Parathyroid adenoma (tissue), 2 donors: Measurements from ENCODE around the gene ATF6.

Source experiments
- H2AFZ ChIP-seq: fragments of 300-600 bp; sonication (generic); one replicate; pipeline ENCODE4 v1.7.0; 2017; ENCODE audit warnings: antibody characterized with exemption, mild to moderate bottlenecking
- H3K27ac ChIP-seq: fragments of 300-600 bp; sonication (generic); one replicate; pipeline ENCODE4 v1.7.0; 2017
- H3K27me3 ChIP-seq: fragments of 300-600 bp; sonication (generic); one replicate; pipeline ENCODE4 v1.7.0; 2017; ENCODE audit warnings: low read length; ENCODE audit not compliant: control insufficient read depth, insufficient read depth
- H3K36me3 ChIP-seq: fragments of 300-600 bp; sonication (generic); one replicate; pipeline ENCODE4 v1.7.0; 2017; ENCODE audit warnings: low read length; ENCODE audit not compliant: control insufficient read depth, insufficient read depth
- H3K4me1 ChIP-seq: fragments of 300-600 bp; sonication (generic); one replicate; pipeline ENCODE4 v1.7.0; 2017; ENCODE audit warnings: control low read depth
- H3K4me2 ChIP-seq: fragments of 300-600 bp; sonication (generic); one replicate; pipeline ENCODE4 v1.7.0; 2017; ENCODE audit warnings: low read length
- H3K4me3 ChIP-seq: fragments of 300-600 bp; sonication (generic); one replicate; pipeline ENCODE4 v1.7.0; 2017; ENCODE audit warnings: low read depth, low read length
- H3K79me2 ChIP-seq: fragments of 300-600 bp; sonication (generic); one replicate; pipeline ENCODE4 v1.7.0; 2017; ENCODE audit warnings: control low read depth
- H3K9ac ChIP-seq: fragments of 300-600 bp; sonication (generic); one replicate; pipeline ENCODE4 v1.7.0; 2017; ENCODE audit warnings: mild to moderate bottlenecking
- H3K9me3 ChIP-seq: fragments of 300-600 bp; sonication (generic); one replicate; pipeline ENCODE4 v1.7.0; 2017; ENCODE audit warnings: low read length; ENCODE audit not compliant: control insufficient read depth
- TF ChIP-seq, protein P1 (sequence below): fragments of 300-600 bp; sonication (generic); IDR thresholded peaks from one replicate; pipeline ENCODE4 v1.7.0; 2017; ENCODE audit warnings: antibody characterized with exemption, mild to moderate bottlenecking
- donor health status: primary hyperparathyroidism.

ATF6 gene

DNA sequence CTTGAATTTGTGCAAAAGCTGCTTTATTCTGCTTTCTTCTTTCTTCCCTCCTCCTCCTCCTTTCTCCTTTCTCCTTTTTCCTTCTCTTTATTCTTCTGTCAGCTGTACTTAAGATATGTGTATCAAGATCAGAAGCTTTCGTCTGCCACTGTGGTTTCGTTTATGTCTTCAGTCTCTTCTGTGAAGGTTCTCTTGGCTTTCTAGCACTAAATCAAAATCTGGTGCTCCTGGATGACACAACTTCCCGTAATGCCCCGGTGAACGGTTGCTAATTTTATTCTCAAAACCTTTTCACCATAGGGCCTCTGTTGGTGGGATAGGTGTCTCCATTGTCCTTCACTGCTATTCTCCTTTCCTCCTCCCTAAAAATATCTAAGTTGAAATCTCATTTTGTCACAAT is 5.0 kb downstream of the ATF6 start:
- H3K4me1 ChIP-seq = peaks cover 3% of the 10 kb centered on the region
- no peaks in the 10 kb centered on the region for H3K36me3 ChIP-seq
- no peak overlapping the region for H3K9ac ChIP-seq
- H3K27me3 ChIP-seq = no peaks in the 10 kb centered on the region
- peaks cover 9% of the 10 kb centered on the region for H3K79me2 ChIP-seq
- no peak overlapping the region for H2AFZ ChIP-seq
- no peak overlapping the region for H3K4me2 ChIP-seq
- H3K9me3 ChIP-seq = no peaks in the 10 kb centered on the region
- H3K4me3 ChIP-seq = no peak overlapping the region
- TF ChIP-seq, protein P1, sequence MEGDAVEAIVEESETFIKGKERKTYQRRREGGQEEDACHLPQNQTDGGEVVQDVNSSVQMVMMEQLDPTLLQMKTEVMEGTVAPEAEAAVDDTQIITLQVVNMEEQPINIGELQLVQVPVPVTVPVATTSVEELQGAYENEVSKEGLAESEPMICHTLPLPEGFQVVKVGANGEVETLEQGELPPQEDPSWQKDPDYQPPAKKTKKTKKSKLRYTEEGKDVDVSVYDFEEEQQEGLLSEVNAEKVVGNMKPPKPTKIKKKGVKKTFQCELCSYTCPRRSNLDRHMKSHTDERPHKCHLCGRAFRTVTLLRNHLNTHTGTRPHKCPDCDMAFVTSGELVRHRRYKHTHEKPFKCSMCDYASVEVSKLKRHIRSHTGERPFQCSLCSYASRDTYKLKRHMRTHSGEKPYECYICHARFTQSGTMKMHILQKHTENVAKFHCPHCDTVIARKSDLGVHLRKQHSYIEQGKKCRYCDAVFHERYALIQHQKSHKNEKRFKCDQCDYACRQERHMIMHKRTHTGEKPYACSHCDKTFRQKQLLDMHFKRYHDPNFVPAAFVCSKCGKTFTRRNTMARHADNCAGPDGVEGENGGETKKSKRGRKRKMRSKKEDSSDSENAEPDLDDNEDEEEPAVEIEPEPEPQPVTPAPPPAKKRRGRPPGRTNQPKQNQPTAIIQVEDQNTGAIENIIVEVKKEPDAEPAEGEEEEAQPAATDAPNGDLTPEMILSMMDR = no peak
- no peak overlapping the region for H3K27ac ChIP-seq

DNA sequence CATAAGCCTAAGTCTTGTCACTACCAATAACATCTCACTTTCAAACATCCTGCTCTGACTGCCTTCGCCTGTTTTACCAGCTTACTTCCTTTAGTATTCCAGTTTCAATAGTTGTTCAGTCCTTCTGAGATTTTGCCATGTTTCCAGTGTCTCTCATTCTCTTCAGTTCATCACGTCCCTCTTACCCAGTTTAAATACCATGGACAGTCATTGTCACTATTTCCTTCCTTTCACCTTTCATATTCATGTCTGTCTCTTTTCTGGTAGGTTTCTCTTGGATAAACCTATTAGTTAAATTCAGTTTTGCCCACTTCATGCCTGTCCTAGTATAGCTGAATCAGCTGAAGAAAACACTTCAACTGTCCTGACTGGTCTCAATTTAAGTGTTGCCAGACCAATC is 5.9 kb downstream of the ATF6 start:
- peaks cover 3% of the 10 kb centered on the region for H3K4me1 ChIP-seq
- no peak overlapping the region for H3K4me2 ChIP-seq
- no peak overlapping the region for H3K9ac ChIP-seq
- no peak overlapping the region for H3K27ac ChIP-seq
- H3K9me3 ChIP-seq = no peaks in the 10 kb centered on the region
- H3K4me3 ChIP-seq = no peak overlapping the region
- no peaks in the 10 kb centered on the region for H3K36me3 ChIP-seq
- TF ChIP-seq, protein P1 = no peak
- H3K79me2 ChIP-seq = peaks cover 7% of the 10 kb centered on the region
- H3K27me3 ChIP-seq = no peaks in the 10 kb centered on the region
- H2AFZ ChIP-seq = no peak overlapping the region

DNA sequence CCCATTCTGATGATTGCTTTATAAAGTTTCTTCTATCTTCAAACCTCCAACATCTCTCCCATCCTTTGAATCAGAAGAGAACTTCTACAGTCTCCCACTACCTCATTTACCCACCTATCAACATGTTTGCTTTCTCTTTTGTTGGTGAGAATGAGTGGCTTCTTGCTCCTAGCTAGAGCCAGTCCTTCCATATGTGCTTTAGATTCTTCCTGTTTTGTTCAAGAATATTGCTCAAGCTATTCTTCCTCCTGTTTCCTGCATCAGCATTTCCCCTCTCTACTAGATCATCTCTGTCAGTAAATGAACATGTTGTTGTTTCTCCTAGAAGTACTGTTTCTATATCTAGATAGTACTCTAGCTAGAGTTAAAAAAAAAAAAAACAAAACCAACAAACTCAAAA is 6.3 kb downstream of the ATF6 start:
- H3K9ac ChIP-seq = no peak overlapping the region
- TF ChIP-seq, protein P1 = no peak
- H3K9me3 ChIP-seq = no peaks in the 10 kb centered on the region
- no peaks in the 10 kb centered on the region for H3K27me3 ChIP-seq
- no peak overlapping the region for H2AFZ ChIP-seq
- H3K4me3 ChIP-seq = no peak overlapping the region
- no peaks in the 10 kb centered on the region for H3K36me3 ChIP-seq
- H3K79me2 ChIP-seq = peaks cover 6% of the 10 kb centered on the region
- H3K4me1 ChIP-seq = peaks cover under 1% of the 10 kb centered on the region
- no peak overlapping the region for H3K27ac ChIP-seq
- no peak overlapping the region for H3K4me2 ChIP-seq

DNA sequence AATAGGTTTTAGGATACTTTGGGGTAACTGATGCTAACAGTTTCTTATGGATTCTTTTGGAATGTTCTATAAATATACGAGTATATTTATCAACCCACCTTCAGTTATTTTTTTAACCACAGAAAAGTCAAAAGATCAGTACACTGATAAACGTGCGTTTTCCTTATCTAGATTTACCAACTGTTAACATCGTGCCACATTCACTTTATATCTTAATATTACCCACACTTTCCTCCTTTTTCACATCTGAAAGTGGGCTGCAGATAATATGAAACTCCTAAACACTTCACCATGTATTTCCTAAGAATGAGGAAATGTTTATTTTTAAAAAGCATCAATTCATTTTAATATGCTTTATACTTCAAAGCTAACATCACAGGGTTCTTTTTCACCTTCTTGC is 7.7 kb downstream of the ATF6 start:
- Histone ChIP-seq H3K9ac (no peak overlapping the region), H3K27ac (no peak overlapping the region), H3K36me3 (no peaks in the 10 kb centered on the region), H3K4me3 (no peak overlapping the region), H3K27me3 (no peaks in the 10 kb centered on the region), H3K4me2 (no peak overlapping the region), H3K4me1 (no peaks in the 10 kb centered on the region), H3K9me3 (no peaks in the 10 kb centered on the region), H2AFZ (no peak overlapping the region), H3K79me2 (peaks cover 3% of the 10 kb centered on the region)
- TF ChIP-seq, protein P1 = no peak

DNA sequence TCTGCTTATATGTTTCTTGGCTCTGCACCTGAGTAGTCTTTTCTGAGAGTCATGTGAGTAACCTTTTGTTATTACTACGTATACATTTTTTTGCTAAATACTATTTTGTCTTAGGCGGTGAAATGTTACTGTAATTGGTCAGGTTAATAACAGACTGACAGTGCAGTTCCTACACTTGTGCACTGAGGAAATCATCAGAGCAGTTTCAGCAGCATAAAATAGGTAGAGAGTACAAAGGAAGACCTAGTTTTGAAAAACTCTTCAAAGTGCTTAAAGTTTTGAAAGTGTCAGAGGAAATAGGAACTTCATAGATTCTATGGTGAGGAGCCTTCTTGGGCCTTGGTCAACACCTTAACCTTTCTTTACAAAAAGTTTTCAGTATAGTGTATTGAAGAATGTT is 11.1 kb downstream of the ATF6 start:
- H2AFZ ChIP-seq = no peak overlapping the region
- H3K27ac ChIP-seq = no peak overlapping the region
- no peaks in the 10 kb centered on the region for H3K4me1 ChIP-seq
- TF ChIP-seq, protein P1 = no peak
- no peaks in the 10 kb centered on the region for H3K79me2 ChIP-seq
- no peak overlapping the region for H3K9ac ChIP-seq
- no peak overlapping the region for H3K4me2 ChIP-seq
- H3K36me3 ChIP-seq = no peaks in the 10 kb centered on the region
- H3K27me3 ChIP-seq = no peaks in the 10 kb centered on the region
- H3K4me3 ChIP-seq = no peak overlapping the region
- H3K9me3 ChIP-seq = no peaks in the 10 kb centered on the region
